Breast epithelium (tissue), 3 donors: ENCODE results near the gene KPNA3.

Experiments used
- CTCF ChIP-seq, 3 donors: fragments of 450-650 bp; IDR thresholded peaks; one replicate each; pipeline ENCODE4 v1.5.1; 2016 to 2017; ENCODE audit warnings: antibody characterized with exemption in 3 of 3, mild to moderate bottlenecking in 3 of 3, moderate library complexity in 3 of 3
- POLR2A ChIP-seq: fragments of 450-650 bp; IDR thresholded peaks from one replicate; pipeline ENCODE4 v1.6.1; 2016; ENCODE audit warnings: antibody characterized with exemption, mild to moderate bottlenecking, moderate library complexity
- POLR2AphosphoS5 ChIP-seq, 3 donors: sonication (generic); formaldehyde crosslinking; IDR thresholded peaks; one replicate each; pipeline ENCODE4 v1.6.1; 2017; ENCODE audit warnings: antibody characterized with exemption in 3 of 3

GRCh38 chr13:49657241-49657641, 135.2 kb downstream of the KPNA3 start:
- TF ChIP-seq CTCF (IDR thresholded peaks at IDR 0.05), result no peak
- no peak for TF ChIP-seq POLR2AphosphoS5 (IDR thresholded peaks at IDR 0.05)
- TF ChIP-seq POLR2A, result no peak
